ENCODE measurements around the gene PPP4R4.

Gene PPP4R4, protein sequence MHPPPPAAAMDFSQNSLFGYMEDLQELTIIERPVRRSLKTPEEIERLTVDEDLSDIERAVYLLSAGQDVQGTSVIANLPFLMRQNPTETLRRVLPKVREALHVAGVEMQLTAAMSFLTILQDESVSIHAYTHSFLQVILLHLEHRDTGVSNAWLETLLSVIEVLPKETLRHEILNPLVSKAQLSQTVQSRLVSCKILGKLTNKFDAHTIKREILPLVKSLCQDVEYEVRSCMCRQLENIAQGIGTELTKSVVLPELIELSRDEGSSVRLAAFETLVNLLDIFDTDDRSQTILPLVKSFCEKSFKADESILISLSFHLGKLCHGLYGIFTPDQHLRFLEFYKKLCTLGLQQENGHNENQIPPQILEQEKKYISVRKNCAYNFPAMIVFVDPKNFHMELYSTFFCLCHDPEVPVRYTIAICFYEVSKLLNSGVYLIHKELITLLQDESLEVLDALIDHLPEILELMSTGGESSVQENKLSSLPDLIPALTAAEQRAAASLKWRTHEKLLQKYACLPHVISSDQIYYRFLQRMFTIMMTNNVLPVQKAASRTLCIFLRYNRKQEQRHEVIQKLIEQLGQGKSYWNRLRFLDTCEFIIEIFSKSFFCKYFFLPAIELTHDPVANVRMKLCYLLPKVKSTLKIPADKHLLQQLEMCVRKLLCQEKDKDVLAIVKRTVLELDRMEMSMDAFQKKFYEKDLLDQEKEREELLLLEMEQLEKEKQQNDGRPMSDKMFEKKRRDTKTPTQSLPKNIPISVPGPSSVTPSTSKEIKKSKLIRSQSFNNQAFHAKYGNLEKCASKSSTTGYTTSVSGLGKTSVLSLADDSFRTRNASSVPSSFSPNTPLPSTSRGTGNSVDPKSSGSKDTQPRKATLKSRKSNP

GRCh38 chr14:94173885-94174603 is at the start of gene PPP4R4:
Gene PPP4R4, plus strand, starts transcription at chr14:94174322. Its CDS starts 144 bp downstream, at chr14:94174466.
- DNase-seq (ENCODE audit: low spot score) (peak; percentile 58), FAIRE-seq (no peak)

GRCh38 chr14:94124582-94125377 is 49.3 kb upstream of the PPP4R4 start:
- DNase-seq (ENCODE audit: low spot score), result no peak
- no peak for FAIRE-seq

DNA sequence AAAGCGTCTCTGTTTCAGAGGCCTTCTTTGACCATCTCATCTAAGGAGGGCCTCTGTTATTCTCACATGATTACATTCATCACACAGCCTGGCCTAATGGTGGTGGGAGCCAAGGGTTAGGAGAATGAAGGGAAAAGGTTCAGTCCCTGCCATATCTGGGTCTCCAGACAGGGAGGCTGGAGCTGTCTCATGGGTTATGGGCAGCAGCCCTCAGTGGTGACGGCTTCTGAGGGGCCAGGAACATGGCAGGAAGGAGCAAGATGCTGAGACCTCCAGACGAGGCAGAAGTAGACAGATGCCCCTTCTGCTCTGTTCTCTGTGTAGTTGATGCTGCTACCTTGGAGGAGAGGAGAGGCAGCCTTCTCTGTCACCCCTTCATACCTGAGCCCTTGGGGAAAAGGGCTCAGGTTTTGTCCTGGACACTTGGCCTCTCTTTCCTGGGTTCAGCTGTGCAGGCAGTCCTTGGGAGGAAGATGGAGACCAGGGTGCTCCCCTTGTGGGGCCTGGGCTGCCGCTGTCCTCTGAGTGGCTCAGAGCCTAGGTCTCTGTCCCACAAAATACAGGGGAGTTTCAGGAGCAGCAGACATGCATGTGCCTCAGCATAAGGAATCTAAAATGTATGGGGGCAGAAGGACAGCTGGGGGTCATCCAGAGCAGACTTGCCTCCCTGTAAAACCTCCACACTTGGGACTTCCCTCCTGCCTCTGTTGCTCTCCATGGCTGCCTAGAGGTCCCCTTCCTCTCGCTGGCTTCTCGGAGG is 48.3 kb upstream of the PPP4R4 start:
- FAIRE-seq (no peak), DNase-seq (ENCODE audit: low spot score) (no peak)

DNA sequence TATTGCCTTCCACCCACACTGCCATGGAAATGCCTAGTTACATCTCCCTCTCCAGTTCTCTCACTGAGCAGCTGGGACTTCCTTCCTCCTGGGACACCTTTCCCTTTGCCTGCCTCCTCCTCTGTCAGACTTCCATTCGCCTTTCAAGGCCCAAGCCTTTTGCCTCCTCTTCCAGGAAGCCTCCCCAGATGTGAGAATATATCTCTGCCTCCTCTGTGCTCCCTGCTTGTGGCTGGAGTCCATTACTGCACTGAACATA is 47.8 kb upstream of the PPP4R4 start:
- DNase-seq (ENCODE audit: low spot score) (no peak), FAIRE-seq (no peak)

DNA sequence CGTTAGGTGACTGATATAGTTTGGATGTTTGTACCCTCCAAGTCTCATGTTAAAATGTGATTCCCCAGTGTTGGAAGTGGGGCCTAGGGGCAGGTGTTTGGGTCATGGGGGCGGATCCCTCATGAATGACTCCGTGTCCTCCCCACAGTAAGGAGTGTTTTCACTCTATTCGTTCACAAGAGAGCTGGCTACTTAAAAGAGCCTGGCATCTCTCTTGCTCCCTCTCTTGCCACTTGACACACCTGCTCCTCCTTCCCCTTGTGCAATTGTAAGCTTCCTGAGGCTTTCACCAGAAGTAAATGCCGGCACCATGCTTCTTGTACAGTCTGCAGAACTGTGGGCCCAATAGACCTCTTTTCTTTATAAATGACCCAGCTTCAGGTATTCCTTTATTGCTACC is 47.3 kb upstream of the PPP4R4 start:
- DNase-seq (ENCODE audit: low spot score) (no peak), FAIRE-seq (no peak)

DNA sequence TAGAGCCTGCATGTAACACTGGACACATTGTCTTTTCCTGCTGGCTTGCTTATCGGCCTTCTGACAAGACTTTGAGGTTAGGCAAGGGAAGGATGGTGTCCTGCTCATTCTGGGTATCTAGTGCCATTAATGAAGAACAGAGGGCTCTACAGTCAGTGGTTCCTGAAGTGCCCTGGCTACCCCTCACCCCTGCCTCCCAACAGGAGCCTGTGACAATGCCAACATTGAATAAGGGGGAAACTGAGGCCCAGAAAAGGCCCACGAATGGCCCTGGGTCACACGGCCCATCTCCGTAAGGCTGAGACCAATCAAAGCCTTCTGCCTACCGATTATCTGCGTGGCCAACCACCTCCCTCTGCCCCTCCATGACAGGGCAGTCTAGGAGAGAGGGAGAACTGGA is 46.8 kb upstream of the PPP4R4 start:
- FAIRE-seq, result no peak
- no peak for DNase-seq (ENCODE audit: low spot score)

GRCh38 chr14:94128216-94128839 is 45.8 kb upstream of the PPP4R4 start:
- DNase-seq (ENCODE audit: low spot score) (no peak), FAIRE-seq (no peak)

DNA sequence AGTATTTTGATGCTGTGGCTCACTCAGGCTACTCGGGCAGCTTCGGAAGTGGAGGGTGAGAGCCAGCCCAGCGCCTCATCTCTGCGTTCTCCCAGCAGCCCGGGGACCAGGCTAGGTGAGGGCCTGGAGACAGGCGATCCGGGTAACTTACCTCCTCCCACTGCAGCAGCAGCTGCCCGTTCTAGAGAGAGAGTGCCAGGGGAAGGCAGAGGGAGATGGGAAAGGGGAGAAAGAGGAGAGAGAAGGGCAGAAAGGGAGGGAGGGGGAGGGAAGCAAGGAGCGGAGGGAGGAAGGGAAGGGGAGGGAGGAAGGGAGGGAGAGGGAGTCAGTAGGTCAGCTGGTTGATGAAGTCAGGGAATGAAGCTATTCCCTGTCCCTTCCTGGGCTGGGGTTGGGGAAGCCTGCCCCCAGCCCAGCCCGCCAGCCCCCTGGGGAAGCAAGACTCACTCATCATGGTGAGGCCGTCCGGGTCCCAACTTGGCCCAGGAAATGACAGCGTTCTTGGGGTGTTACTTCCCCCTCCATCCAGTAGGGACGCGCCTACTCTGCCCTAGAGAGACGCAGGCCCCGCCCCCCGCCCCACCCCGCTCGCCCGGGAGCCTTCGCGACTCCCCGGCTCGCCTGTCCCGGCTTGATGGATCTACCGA is 44.9 kb upstream of the PPP4R4 start, which contains the start of gene IFI27L2:
IFI27L2 (minus strand) TSS at position 494 of the 647 bp plus-strand sequence; CDS start at position 454, 40 bp downstream.
- no peak for FAIRE-seq
- peak; percentile 9 for DNase-seq (ENCODE audit: low spot score)

DNA sequence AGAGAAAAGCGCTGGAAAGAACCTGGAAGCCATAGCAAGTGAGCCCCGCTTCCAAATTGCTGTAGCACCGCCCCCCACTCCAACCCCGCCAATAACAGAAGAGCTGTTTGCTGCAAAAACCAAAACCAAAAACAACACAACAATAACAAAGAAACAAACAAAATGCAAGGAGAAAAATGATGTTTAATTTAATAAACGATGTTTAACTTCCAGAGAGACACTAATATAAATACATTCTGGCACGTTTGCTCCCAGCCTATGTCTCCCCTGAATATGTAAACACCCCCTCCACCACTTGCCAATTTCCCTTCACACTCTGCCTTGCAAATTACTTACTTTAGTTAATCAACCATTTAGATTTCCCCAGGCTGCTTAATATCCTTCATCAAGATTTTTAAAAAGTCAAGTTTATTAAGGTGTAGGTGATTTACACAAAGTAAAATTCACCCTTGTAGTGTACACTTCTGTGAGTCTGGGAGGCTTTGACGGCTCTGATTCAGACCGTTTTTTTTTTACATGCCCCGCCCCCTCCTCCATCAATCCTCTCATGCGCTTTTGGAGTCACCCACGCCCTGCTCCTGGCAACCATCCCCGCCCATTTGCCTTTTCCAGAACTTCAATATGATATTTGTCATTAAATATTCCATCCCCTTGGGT is 44.2 kb upstream of the PPP4R4 start:
- no peak for FAIRE-seq

GRCh38 chr14:94132285-94132887 is 41.7 kb upstream of the PPP4R4 start:
- FAIRE-seq, result peak; percentile 38
- DNase-seq (ENCODE audit: low spot score), result peak; percentile 38

More for the DNA sequence above, 44.2 kb upstream of the PPP4R4 start:
- DNase-seq (ENCODE audit: low spot score), result no peak

DNA sequence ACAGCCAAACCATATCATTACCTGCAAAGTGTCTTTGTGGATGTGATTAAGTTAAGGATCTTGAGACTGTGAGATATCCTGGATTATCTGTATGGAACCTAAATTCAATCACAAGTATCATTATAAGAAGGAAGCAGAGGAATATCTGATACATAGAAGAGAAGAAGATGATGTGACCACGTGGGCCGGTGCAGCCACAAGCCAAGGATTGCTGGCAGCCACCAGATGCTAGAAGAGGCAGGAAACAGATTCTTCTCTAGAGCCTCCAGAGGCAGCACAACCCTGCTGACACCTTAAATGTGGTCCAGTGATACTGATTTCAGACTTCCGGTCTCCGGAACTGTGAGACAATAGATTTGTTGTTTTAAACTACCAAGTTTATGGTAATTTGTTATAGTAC is 38.6 kb upstream of the PPP4R4 start:
- DNase-seq (ENCODE audit: low spot score) (no peak), FAIRE-seq (no peak)

- no peak for FAIRE-seq
Measured at GRCh38 chr14:94136575-94137331, 37.4 kb upstream of the PPP4R4 start.

DNA sequence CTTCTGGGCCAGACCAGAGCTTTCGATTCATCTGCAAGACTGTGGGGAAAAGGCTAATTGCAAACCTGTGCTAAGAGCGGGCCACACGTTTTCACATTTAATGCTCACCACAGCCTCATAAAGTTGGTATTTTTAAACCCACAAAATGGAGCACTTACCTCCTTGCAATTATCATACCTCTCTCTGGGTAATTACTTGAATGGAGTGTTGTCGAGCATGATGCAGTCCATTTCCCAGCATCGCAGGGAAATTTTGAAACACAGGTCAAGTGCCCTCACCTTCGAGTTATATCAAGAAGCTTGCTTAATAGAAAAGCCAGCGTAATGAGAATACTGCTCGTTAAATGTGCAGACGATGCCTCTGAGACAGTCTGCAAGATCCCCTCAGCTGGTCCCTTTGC is 35.9 kb upstream of the PPP4R4 start:
- DNase-seq (ENCODE audit: low spot score), result no peak
- FAIRE-seq, result no peak

More at GRCh38 chr14:94136575-94137331, 37.4 kb upstream of the PPP4R4 start:
- DNase-seq (ENCODE audit: low spot score), result peak; percentile 45

- FAIRE-seq, result no peak
- DNase-seq (ENCODE audit: low spot score), result no peak
Measured at GRCh38 chr14:94139006-94139405, 35.1 kb upstream of the PPP4R4 start.

GRCh38 chr14:94139421-94139820 is 34.7 kb upstream of the PPP4R4 start:
- DNase-seq (ENCODE audit: low spot score) (no peak), FAIRE-seq (no peak)

DNA sequence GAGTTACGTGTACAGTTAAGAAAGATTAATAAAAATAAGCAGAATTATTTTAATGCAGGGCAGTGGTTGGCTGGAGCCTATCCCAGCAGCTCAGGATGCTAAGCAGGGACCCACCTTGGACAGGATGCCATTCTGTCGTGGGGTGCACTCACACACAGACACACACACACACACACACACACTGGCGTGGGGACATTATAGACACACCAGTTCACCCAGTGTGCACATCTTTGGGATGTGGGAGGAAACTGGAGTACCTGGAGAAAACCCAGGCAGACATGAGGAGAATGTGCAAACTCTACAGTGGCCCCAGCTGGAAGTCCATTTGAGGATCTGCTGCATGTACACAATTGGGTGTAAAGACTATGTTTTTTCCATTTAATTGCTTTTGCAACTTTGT is 31.9 kb upstream of the PPP4R4 start:
- FAIRE-seq (no peak), DNase-seq (ENCODE audit: low spot score) (no peak)

GRCh38 chr14:94142836-94143235 is 31.3 kb upstream of the PPP4R4 start:
- no peak for DNase-seq (ENCODE audit: low spot score)
- FAIRE-seq, result no peak

DNA sequence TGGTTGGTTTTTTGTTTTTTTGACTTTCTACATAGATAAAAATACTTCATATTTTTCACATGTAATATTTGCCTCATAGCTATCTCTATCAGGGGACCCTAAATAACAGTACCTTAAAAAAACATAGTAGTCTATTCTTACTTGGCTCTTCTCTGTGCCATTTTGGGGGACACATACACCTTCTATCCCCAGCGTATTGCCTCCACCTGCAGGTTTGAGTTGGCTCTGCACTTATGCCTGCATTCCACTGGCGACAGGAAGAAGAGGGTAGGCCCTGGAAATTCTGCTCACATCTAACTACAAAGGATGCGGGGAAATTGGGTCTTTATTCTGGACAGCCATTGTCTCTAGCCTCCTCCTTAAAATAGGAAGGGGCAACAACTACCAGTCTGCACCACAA is 30.9 kb upstream of the PPP4R4 start:
- DNase-seq (ENCODE audit: low spot score) (no peak), FAIRE-seq (no peak)
